Measurements from ENCODE around the gene CXADR.
"Not testable (repeated sequence)": the region's sequence is repeated elsewhere in the genome, so short reads cannot be mapped to it uniquely, and the experiment has no call there.

The CXADR gene

GRCh38 chr21:17512253-17513213 is at the start of gene CXADR:
TSS of gene CXADR (plus strand) at chr21:17513043. CDS start at chr21:17513130, 87 bp downstream.
- no peak for DNase-seq (ENCODE audit: low spot score)

- DNase-seq (ENCODE audit: low spot score): peak; percentile 16
Observed at GRCh38 chr21:17466166-17466565, 46.7 kb upstream of the CXADR start.

GRCh38 chr21:17467392-17467791 is 45.5 kb upstream of the CXADR start:
- no peak for DNase-seq (ENCODE audit: low spot score)

GRCh38 chr21:17467829-17468228 is 45.0 kb upstream of the CXADR start:
- DNase-seq (ENCODE audit: low spot score): no peak

- no peak for DNase-seq (ENCODE audit: low spot score)
Observed at GRCh38 chr21:17468698-17469097, 44.1 kb upstream of the CXADR start.

GRCh38 chr21:17469727-17470126 is 43.1 kb upstream of the CXADR start:
- DNase-seq (ENCODE audit: low spot score): no peak

DNA sequence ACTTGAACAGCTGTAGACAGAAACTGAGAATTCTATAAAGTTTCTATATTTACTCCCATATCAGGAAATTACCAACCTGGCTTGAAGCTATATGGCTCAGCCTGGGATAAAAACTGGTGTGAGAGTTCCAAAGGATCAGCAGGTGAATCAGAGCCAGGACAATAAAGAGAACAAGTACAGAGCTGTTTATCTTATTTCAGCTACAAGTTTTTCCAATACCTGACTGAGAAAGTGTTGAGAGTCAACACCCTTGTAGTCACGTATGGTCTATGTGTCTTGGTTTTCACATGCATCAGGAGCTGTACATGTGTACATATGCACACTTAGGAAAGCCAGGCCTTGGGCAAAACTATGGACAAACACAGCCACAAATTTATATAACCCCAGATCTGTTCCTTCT is 40.7 kb upstream of the CXADR start:
- no peak for DNase-seq (ENCODE audit: low spot score)

DNA sequence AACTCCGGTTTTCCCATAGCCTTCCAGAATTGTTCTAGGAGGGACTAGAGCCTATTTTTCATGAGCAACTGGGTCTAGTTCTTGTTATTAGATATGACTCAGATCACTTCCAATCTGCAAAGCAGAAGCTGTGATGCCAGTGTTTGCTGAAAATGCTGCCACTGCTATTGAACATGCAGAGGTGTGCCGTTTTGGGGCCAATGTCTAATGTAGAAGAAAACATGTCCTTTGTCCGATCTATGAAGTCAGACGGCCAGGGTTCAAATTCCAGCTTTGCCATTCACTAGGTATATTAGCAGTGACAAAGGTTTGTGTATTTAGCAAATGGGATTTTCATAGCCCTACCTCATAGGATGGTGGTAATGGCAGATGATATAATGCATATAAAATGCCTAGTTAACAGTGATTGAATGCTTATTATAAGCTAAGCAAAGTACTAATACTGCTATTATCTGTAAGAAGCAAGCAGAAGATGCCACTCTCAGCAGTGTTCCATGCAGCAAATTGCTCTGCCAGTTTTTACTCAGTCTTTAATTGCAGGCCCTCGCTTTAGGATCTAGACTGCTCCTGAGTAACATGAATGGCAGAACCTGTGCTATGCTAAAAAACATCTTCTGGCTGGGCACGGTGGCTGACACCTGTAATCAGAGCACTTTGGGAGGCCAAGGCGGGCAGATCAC is 40.1 kb upstream of the CXADR start:
- no peak for DNase-seq (ENCODE audit: low spot score)

DNA sequence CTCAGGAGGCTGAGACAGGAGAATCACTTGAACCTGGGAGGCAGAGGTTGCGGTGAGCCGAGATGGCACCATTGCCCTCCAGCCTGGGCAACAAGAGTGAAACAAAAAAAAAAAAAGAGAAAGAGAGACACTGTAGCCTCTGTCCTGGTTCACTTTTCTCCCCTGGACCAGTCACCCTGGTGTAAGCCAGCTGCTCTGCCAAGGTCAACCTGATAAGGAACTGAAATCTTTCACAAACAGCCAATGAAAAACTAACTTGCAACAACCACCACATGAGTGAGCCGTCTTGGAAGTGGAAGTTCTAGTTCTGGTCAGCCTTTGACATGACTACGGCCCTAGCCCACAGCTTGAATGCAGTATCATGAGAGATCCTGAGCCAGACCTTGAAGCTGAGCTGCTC is 36.8 kb upstream of the CXADR start:
- DNase-seq (ENCODE audit: low spot score): no peak

DNA sequence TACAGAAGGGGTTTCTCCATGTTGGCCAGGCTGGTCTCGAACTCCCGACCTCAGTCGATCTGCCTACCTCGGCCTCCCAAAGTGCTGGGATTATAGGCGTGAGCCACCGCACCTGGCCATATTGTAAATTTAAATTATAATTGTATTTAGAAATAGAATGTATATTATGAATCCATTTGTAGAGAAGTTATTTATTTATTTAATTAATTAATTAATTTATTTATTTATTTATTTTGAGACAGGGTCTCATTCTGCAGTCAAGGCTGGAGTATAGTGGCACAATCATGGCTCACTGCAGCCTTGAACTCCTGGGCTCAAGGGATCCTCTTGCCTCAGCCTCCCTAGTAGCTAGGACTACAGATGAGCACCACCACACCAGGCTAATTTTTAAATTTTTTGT is 34.7 kb upstream of the CXADR start:
- DNase-seq (ENCODE audit: low spot score): not testable (repeated sequence)

GRCh38 chr21:17479606-17480005 is 33.2 kb upstream of the CXADR start:
- DNase-seq (ENCODE audit: low spot score): no peak

- DNase-seq (ENCODE audit: low spot score): no peak
Observed at GRCh38 chr21:17482928-17483327, 29.9 kb upstream of the CXADR start.

GRCh38 chr21:17488620-17489019 is 24.2 kb upstream of the CXADR start:
- no peak for DNase-seq (ENCODE audit: low spot score)

- DNase-seq (ENCODE audit: low spot score): not testable (repeated sequence)
Observed at GRCh38 chr21:17489565-17489964, 23.3 kb upstream of the CXADR start.

DNA sequence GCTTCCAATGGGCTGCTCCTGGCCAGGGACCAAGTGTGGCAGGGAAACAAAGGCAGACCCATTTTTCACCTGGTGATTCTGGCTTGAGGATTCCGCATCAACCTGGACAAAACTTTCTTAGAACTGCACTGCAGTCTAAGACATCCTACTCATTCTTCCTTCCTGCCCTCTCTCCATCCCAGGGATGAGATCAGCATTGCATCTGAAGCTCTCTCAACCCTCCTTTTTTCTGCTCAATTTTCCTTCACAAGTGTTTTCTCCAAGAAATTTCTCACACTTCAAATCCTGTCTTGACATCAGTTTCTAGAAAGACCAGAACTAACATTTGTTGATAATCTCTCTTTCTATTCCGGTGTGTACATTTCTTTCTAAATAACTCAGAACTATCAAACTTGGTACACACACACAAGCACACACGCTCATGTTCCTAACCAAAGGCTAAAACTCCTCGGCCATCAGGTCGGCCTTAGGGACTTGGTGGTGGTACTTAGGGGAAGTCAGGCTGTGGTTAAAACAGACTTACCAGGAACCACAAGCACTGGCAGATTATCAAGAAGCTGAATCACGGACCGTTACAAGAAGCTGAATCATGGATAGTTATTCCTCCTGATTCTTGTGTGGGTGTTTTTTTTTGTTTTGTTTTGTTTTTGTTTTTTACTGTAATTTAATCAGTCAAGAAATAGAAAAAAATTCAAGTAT is 21.0 kb upstream of the CXADR start:
- DNase-seq (ENCODE audit: low spot score): peak; percentile 89

DNA sequence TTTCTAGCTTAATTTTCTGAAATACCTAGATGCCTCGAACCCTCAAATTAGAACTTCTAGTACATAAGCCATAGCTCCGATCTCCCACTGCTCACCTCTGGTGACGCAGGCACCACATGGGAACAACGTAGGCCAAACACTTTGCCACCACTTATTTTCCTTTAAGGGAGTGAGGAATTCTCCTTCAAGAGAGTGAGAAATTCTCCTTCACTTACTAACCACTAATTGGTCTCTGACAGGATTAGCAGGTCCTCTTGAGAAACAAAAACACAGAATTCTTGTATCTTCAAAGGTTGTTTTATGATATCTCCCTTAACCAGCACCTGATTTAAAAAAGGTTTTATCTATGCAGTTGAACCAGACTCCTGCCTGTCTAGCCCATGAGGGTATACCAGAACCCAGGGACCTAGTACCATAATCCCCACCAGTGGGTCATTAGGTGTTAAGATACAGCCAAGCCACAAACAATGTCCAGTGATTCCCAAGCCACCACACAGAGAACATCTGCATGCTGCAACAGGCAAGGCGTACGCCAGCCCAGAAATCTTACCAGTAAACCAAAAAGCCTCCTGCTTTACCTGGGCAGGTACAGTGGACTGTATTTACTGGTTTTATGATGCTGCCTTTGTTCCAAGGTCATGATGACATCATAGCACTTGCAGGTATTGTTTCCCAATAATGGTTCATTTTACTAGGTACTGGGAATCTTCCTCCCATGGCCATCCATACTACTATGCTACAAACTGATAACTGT is 20.3 kb upstream of the CXADR start:
- DNase-seq (ENCODE audit: low spot score): no peak

- no peak for DNase-seq (ENCODE audit: low spot score)
Observed at GRCh38 chr21:17494051-17494450, 18.8 kb upstream of the CXADR start.

DNA sequence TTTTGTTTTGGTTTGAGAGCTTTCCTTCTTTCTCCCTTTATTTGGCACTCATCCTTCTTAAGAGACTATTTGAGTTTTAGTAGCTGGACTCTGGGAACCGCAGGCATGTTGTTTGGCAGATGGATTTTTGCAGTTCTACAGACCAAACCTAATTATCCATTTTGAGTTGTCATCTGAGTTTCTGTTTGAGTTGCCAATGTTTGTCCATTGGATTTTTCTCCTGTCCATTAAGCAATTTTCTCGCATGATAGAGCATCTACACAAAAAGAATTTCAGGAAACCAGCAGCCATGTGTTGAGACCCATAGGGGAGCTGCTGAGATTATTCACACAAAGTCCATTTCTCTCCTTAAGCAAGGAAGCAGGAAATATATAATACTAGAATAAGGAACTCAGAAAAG is 17.2 kb upstream of the CXADR start:
- no peak for DNase-seq (ENCODE audit: low spot score)

GRCh38 chr21:17497316-17497715 is 15.5 kb upstream of the CXADR start:
- DNase-seq (ENCODE audit: low spot score): no peak

DNA sequence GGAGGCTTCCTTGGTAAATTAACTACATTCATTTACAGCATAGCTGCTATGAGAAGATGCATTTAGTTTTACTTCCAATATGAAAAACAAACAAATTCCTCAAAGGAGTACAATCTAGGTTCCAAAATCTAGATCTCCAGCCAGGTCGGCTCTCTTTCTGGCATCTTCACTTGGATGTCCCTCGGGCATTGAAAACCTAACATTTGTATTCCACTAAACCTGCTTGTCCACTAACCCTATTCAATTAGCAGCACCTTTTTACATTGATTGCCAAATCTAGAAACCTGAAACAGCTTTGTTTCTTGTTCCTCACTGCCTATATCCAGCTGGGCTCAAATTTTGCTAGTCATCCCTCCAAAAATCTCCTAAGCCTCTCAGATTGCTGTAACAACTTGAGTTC is 14.3 kb upstream of the CXADR start:
- no peak for DNase-seq (ENCODE audit: low spot score)

DNA sequence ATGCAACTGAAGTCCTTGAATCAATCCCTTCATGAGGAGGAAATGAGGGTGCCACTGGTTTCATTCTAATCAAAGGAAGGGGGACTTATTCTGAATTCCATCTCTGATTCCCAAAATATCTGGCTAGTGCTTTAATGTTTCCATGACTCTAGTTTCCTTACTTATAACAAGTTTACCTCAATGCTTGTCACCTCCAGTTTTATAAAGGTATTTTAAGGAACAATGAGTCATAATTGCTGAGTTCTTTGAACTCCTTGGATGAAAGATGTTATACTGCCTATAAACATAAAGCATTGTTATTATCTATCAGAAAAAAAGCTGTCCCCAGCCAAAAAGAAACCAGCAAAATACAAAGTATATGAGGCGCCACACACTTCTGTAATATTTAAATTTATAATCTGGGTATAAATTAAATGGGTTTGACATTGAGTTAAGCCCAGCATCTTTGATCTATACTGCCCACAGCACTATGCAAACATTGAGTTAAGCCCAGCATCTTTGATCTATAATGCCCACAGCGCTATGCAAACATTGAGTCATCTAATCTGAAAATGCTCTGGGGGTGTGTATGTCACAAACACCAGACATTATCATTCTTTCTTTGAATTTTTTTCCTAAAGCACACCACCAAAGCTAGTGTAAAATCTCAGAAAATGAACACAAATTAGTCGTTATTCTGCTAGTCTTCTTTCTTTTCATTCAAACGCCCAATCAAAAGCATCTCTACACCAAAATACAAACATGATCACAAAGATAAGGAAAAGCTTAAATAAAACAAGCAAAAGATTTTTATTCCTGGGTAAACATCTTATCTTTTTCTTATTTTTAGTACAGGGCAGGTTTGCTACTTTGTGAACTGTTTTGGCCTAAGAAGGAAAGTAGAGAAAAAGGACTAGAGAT is 11.5 kb upstream of the CXADR start:
- DNase-seq (ENCODE audit: low spot score): no peak
